KMS-11 (cell line): Measurements from ENCODE around the gene SPATA19.

Experiments used
- H2AFZ ChIP-seq: fragments of 200-600 bp; sonication (generic); 2 replicates; pipeline ENCODE4 v1.6.1; 2016; ENCODE audit warnings: antibody characterized with exemption, mixed run types, low read depth
- H3K27ac ChIP-seq: fragments of 200-600 bp; sonication (generic); 2 replicates; pipeline ENCODE4 v1.6.1; 2016; ENCODE audit warnings: mild to moderate bottlenecking, mixed run types
- H3K27me3 ChIP-seq: fragments of 200-600 bp; sonication (generic); 2 replicates; pipeline ENCODE4 v1.6.1; 2017; ENCODE audit warnings: mild to moderate bottlenecking, low read depth, mixed run types, moderate library complexity; ENCODE audit not compliant: insufficient read depth
- H3K36me3 ChIP-seq: fragments of 200-600 bp; sonication (generic); 2 replicates; pipeline ENCODE4 v1.6.1; 2017; ENCODE audit warnings: mild to moderate bottlenecking, mixed run types; ENCODE audit not compliant: insufficient read depth
- H3K4me1 ChIP-seq: fragments of 200-600 bp; sonication (generic); 2 replicates; pipeline ENCODE4 v1.6.1; 2016; ENCODE audit warnings: mild to moderate bottlenecking, low read depth, mixed run types; ENCODE audit not compliant: poor library complexity, severe bottlenecking
- H3K4me2 ChIP-seq: fragments of 200-600 bp; sonication (generic); 2 replicates; pipeline ENCODE4 v1.7.0; 2016; ENCODE audit warnings: mild to moderate bottlenecking, mixed run types
- H3K4me3 ChIP-seq: fragments of 200-600 bp; sonication (generic); IDR thresholded peaks from 2 replicates; pipeline ENCODE4 v1.6.1; 2017; ENCODE audit warnings: low read depth, low read length, mixed read lengths; ENCODE audit not compliant: insufficient read depth
- H3K79me2 ChIP-seq: fragments of 200-600 bp; sonication (generic); 2 replicates; pipeline ENCODE4 v1.6.1; 2016; ENCODE audit warnings: low read depth, mixed run types; ENCODE audit not compliant: insufficient read depth
- H3K9ac ChIP-seq: fragments of 200-600 bp; sonication (generic); 2 replicates; pipeline ENCODE4 v1.6.1; 2016; ENCODE audit warnings: mild to moderate bottlenecking, mixed run types
- H4K20me1 ChIP-seq: fragments of 200-600 bp; sonication (generic); 2 replicates; pipeline ENCODE4 v1.6.1; 2016; ENCODE audit warnings: mild to moderate bottlenecking, mixed run types; ENCODE audit not compliant: insufficient read depth
- CTCF ChIP-seq: fragments of 200-600 bp; sonication (generic); conservative IDR thresholded peaks from 2 replicates; pipeline ENCODE4 v1.6.1; 2017; ENCODE audit warnings: low read depth, mild to moderate bottlenecking, antibody characterized with exemption, low read length, moderate library complexity, mixed read lengths

SPATA19 gene

GRCh38 chr11:133824593-133824992 is 20.7 kb downstream of the SPATA19 start:
- H3K27ac ChIP-seq, result no peak overlapping the region
- no peaks in the 10 kb centered on the region for H3K4me1 ChIP-seq
- H3K4me2 ChIP-seq, result no peak overlapping the region
- no peak overlapping the region for H3K4me3 ChIP-seq
- no peaks in the 10 kb centered on the region for H3K36me3 ChIP-seq
- H4K20me1 ChIP-seq, result no peaks in the 10 kb centered on the region
- no peaks in the 10 kb centered on the region for H3K27me3 ChIP-seq
- H2AFZ ChIP-seq, result no peak overlapping the region
- no peak for TF ChIP-seq CTCF
- no peak overlapping the region for H3K9ac ChIP-seq
- H3K79me2 ChIP-seq, result no peaks in the 10 kb centered on the region

GRCh38 chr11:133823614-133824013 is 21.7 kb downstream of the SPATA19 start:
- H3K4me1 ChIP-seq, result no peaks in the 10 kb centered on the region
- TF ChIP-seq CTCF, result no peak
- no peak overlapping the region for H3K4me3 ChIP-seq
- no peaks in the 10 kb centered on the region for H3K36me3 ChIP-seq
- no peaks in the 10 kb centered on the region for H4K20me1 ChIP-seq
- H3K27me3 ChIP-seq, result no peaks in the 10 kb centered on the region
- H3K27ac ChIP-seq, result no peak overlapping the region
- H3K9ac ChIP-seq, result no peak overlapping the region
- no peak overlapping the region for H2AFZ ChIP-seq
- H3K4me2 ChIP-seq, result no peak overlapping the region
- H3K79me2 ChIP-seq, result no peaks in the 10 kb centered on the region

GRCh38 chr11:133823211-133823610 is 22.1 kb downstream of the SPATA19 start:
- H3K4me1 ChIP-seq, result no peaks in the 10 kb centered on the region
- no peak for TF ChIP-seq CTCF
- no peak overlapping the region for H2AFZ ChIP-seq
- H3K36me3 ChIP-seq, result no peaks in the 10 kb centered on the region
- H3K4me2 ChIP-seq, result no peak overlapping the region
- H3K4me3 ChIP-seq, result no peak overlapping the region
- no peaks in the 10 kb centered on the region for H4K20me1 ChIP-seq
- no peak overlapping the region for H3K27ac ChIP-seq
- H3K79me2 ChIP-seq, result no peaks in the 10 kb centered on the region
- H3K27me3 ChIP-seq, result no peaks in the 10 kb centered on the region
- no peak overlapping the region for H3K9ac ChIP-seq

- Histone ChIP-seq H3K9ac (no peak overlapping the region), H3K79me2 (no peaks in the 10 kb centered on the region), H3K4me3 (no peak overlapping the region), H2AFZ (no peak overlapping the region), H3K36me3 (no peaks in the 10 kb centered on the region), H4K20me1 (no peaks in the 10 kb centered on the region), H3K27ac (no peak overlapping the region), H3K4me1 (no peaks in the 10 kb centered on the region), H3K27me3 (no peaks in the 10 kb centered on the region), H3K4me2 (no peak overlapping the region)
- TF ChIP-seq CTCF, result peak; percentile 29; the same call in 1 of the 2 replicates
Measured at GRCh38 chr11:133821776-133822175, 23.5 kb downstream of the SPATA19 start.
